AG10803 (cell line): ENCODE data around the gene PSMD4.

Experiments used
- DNase-seq: peaks from one replicate; pipeline ENCODE4 v3.0.0; 2010; ENCODE audit warnings: low read depth
- H3K4me3 ChIP-seq: 2 replicates; pipeline ENCODE4 v1.5.1; 2011; ENCODE audit warnings: mild to moderate bottlenecking, low read length, control low read depth
- CTCF ChIP-seq: conservative IDR thresholded peaks from 2 replicates; pipeline ENCODE4 v1.5.1; 2011; ENCODE audit warnings: mild to moderate bottlenecking, low read length, control low read depth, inconsistent platforms

PSMD4 gene

DNA sequence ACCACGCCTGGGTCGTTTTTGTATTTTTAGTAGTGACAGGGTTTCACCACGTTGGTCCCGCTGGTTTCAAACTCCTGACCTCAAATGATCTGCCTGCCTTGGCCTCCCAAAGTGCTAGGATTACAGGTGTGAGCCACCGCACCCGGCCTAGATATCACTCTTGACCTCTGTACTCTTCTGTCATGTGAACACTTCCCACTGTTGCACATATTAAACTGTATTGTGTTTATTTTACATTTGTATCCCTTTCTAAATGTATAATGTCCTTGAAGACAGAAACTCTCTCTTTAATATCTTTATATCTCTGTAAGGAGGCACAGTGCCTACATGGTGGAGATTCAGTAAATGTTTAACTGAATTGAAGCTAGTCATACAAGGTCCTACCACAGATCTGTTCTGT, 19.3 kb upstream of the PSMD4 start:
- H3K4me3 ChIP-seq = no peak overlapping the region
- TF ChIP-seq CTCF = no peak

GRCh38 chr1:151237678-151238466, 16.7 kb upstream of the PSMD4 start:
- DNase-seq = no peak
- TF ChIP-seq CTCF = no peak
- H3K4me3 ChIP-seq = no peak overlapping the region

More for the DNA sequence above, 19.3 kb upstream of the PSMD4 start:
- no peak for DNase-seq

DNA sequence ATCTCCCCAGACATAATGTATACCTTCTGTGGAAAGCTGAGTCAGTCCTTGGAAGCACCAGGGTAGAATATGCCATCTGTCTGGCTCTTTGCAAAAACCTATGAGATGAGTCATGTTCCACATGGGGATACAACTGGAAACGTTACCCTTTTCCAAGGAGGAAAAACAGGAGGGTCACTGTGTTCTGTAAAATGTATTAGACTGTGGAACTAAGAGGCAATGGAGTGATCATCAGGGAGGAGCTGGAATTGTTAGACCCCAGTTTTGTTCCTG, 16.1 kb upstream of the PSMD4 start:
- no peak for TF ChIP-seq CTCF
- H3K4me3 ChIP-seq = no peak overlapping the region
- peak; percentile 89 for DNase-seq

DNA sequence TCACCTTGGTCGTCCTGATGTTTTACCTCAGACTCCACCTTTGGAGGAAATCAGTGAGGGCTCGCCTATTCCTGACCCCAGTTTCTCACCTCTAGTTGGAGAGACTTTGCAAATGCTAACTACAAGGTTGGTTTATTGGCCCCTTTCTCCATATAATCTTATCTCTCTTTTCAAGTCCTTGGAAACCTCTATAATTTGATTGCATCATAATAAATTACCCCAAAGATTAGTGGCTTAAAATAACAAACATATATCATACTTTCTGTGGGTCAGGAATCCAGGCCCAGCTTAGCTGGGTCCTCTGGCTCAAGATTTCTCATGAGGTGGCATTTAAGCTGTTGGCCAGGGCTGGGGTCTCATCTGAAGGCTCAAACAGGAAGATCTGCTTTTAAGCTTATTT, 12.1 kb upstream of the PSMD4 start:
- DNase-seq = no peak
- TF ChIP-seq CTCF = no peak
- H3K4me3 ChIP-seq = no peak overlapping the region

GRCh38 chr1:151243683-151244216, 10.8 kb upstream of the PSMD4 start:
- no peak overlapping the region for H3K4me3 ChIP-seq
- no peak for TF ChIP-seq CTCF
- no peak for DNase-seq

GRCh38 chr1:151246786-151247185, 7.7 kb upstream of the PSMD4 start:
- no peak for TF ChIP-seq CTCF
- no peak for DNase-seq
- no peak overlapping the region for H3K4me3 ChIP-seq
